Measurements from ENCODE around the gene JUN. TPM values are rescaled to one million over a fixed set of nuclear protein-coding genes. Genes with fewer than 3 reads are reported as not detected.

Gene JUN
- total and polyA plus RNA-seq, 12 donors: 29.4 to 250 (median 57.7) TPM

DNA sequence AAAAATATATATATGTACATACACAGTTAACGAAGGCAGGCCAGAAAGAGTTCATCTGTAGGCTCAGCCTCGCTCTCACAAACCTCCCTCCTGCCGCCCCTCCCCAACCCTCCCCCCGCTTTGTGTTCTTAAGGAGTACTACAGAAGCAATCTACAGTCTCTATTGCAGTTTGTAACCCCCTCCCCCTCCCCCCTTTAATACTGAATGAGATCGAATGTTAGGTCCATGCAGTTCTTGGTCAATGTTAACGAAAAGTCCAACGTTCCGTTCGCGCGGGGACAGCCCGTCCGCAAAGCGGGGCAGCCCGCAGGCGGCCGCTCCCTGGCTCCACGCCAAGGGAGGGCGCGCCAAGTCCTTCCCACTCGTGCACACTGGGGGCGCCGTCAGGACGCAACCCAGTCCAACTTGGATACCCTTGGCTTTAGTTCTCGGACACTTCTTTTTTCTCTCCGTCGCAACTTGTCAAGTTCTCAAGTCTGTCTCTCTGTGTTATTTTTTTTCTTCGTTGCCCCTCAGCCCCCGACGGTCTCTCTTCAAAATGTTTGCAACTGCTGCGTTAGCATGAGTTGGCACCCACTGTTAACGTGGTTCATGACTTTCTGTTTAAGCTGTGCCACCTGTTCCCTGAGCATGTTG, 2.2 kb downstream of the JUN start:
- intact Hi-C loops (cut with DNase I): loop anchor here in 1 of 2 donors (10.0 kb wide), 1 partner anchor 373 kb away; no protein-coding TSS in a partner anchor
- 0 to 1% (median 1%) methylated on average over 32 of the region's 32 CpGs for WGBS, 4 donors
- H3K27ac ChIP-seq: peak overlapping the region in 3 of 5 donors; percentile 99 to 100 (median 99)
- TF ChIP-seq POLR2A (IDR thresholded peaks at IDR 0.05) (peak; percentile 37 to 46), CTCF (IDR thresholded peaks at IDR 0.05) (peak; percentile 21 to 59 (median 42))
- H3K36me3 ChIP-seq (replicated peaks in 1 of 2): peaks cover 0 to 7% of the 10 kb centered on the region in 2 donors
- peak overlapping the region in 3 of 4 donors; percentile 50 to 79 (median 78) for H3K4me3 ChIP-seq
- DNase-seq: peak; percentile 69 to 83 (median 75)
- H3K27me3 ChIP-seq: no peaks in the 10 kb centered on the region
- H3K4me1 ChIP-seq (replicated peaks in 1 of 2): peaks cover 12 to 35% of the 10 kb centered on the region in 2 donors
- H3K9me3 ChIP-seq (replicated peaks in 1 of 3): no peaks in the 10 kb centered on the region

DNA sequence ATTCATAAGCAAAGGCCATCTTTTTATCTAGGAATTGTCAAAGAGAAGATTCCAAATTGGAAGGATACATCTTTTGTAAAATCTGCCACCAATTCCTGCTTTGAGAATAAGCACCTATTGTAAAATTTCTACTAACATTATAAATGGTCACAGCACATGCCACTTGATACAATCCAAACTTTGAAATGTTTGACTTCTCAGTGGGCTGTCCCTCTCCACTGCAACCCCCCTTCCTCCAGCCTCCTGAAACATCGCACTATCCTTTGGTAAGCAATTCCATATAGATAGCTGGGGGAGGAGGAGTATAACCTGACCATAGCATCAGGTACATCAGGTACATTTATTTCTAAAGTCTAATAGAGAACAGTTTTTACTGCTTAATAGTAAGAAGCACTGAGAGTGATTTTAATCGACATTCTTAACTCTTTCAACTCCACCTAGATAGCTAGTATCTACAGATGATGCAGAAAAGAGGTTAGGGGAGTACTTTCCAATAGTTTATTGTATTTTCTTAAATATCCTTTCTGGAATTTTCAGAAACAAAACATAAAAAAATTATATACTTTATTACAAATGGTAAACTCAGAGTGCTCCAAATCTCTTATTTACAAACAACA, 2.9 kb downstream of the JUN start:
- TF ChIP-seq POLR2A (IDR thresholded peaks at IDR 0.05): peak in 1 of 2 donors; percentile 53
- no peak for TF ChIP-seq CTCF (IDR thresholded peaks at IDR 0.05)
- Histone ChIP-seq H3K27ac (peak overlapping the region in 3 of 5 donors; percentile 29 to 100 (median 99)), H3K9me3 (replicated peaks in 1 of 3) (no peaks in the 10 kb centered on the region), H3K36me3 (replicated peaks in 1 of 2) (peaks cover 0 to 7% of the 10 kb centered on the region in 2 donors), H3K4me1 (replicated peaks in 1 of 2) (peaks cover 10 to 28% of the 10 kb centered on the region in 2 donors), H3K27me3 (no peaks in the 10 kb centered on the region), H3K4me3 (peak overlapping the region in 2 of 4 donors; percentile 78 to 79)
- peak in 3 of 7 donors; percentile 10 to 24 (median 22) for DNase-seq
- WGBS, 4 donors: 42 to 66% (median 50%) methylated on average over 2 of the region's 2 CpGs
- intact Hi-C loops (cut with DNase I): loop anchor here in 1 of 2 donors (10.0 kb wide), 1 partner anchor 374 kb away; no protein-coding TSS in a partner anchor

GRCh38 chr1:58780411-58780810, 3.4 kb downstream of the JUN start:
- intact Hi-C loops (cut with DNase I): loop anchor here in 1 of 2 donors (10.0 kb wide), 1 partner anchor 374 kb away; no protein-coding TSS in a partner anchor
- peaks cover 8 to 23% of the 10 kb centered on the region in 2 donors for H3K4me1 ChIP-seq (replicated peaks in 1 of 2)

More at GRCh38 chr1:58780411-58780810, 3.4 kb downstream of the JUN start:
- no peak for TF ChIP-seq POLR2A (IDR thresholded peaks at IDR 0.05)
- no peak for TF ChIP-seq CTCF (IDR thresholded peaks at IDR 0.05)
- Histone ChIP-seq H3K27me3 (no peaks in the 10 kb centered on the region), H3K27ac (peak overlapping the region in 1 of 5 donors; percentile 1), H3K4me3 (peak overlapping the region in 1 of 4 donors; percentile 78), H3K36me3 (replicated peaks in 1 of 2) (peaks cover 0 to 7% of the 10 kb centered on the region in 2 donors), H3K9me3 (replicated peaks in 1 of 3) (no peaks in the 10 kb centered on the region)
- no peak for DNase-seq

Measured in adrenal gland (tissue), 12 donors.